GM19452 (cell line): Measurements from ENCODE around the gene IGSF11.

Experiments
- ATAC-seq: cut with Tn5 transposase; IDR thresholded peaks from one replicate; pipeline ENCODE4 v1.9.1; 2021; ENCODE audit not compliant: unreplicated experiment

Gene IGSF11

GRCh38 chr3:118951089-118951488 is 83.6 kb downstream of the IGSF11 start:
- ATAC-seq = no peak

GRCh38 chr3:118949113-118949760 is 85.4 kb downstream of the IGSF11 start:
- no peak for ATAC-seq

- no peak for ATAC-seq
Measured at GRCh38 chr3:118948146-118948545, 86.5 kb downstream of the IGSF11 start.

GRCh38 chr3:118946449-118946848 is 88.2 kb downstream of the IGSF11 start:
- ATAC-seq = no peak

GRCh38 chr3:118945834-118946233 is 88.8 kb downstream of the IGSF11 start:
- no peak for ATAC-seq

- no peak for ATAC-seq
Measured at GRCh38 chr3:118943597-118943996, 91.0 kb downstream of the IGSF11 start.

- ATAC-seq = no peak
Measured at GRCh38 chr3:118942671-118943070, 92.0 kb downstream of the IGSF11 start.

- ATAC-seq = no peak
Measured at GRCh38 chr3:118942195-118942594, 92.5 kb downstream of the IGSF11 start.

GRCh38 chr3:118941236-118941635 is 93.4 kb downstream of the IGSF11 start:
- ATAC-seq = no peak

- ATAC-seq = no peak
Measured at GRCh38 chr3:118938183-118938961, 96.3 kb downstream of the IGSF11 start.

- no peak for ATAC-seq
Measured at GRCh38 chr3:118936811-118937210, 97.8 kb downstream of the IGSF11 start.

GRCh38 chr3:118932822-118933558 is 101.7 kb downstream of the IGSF11 start:
- ATAC-seq = no peak

GRCh38 chr3:118931996-118932395 is 102.7 kb downstream of the IGSF11 start:
- ATAC-seq = no peak

GRCh38 chr3:118927449-118927848 is 107.2 kb downstream of the IGSF11 start:
- no peak for ATAC-seq

- no peak for ATAC-seq
Measured at GRCh38 chr3:118912188-118912587, 122.5 kb downstream of the IGSF11 start.

GRCh38 chr3:118910332-118910731 is 124.3 kb downstream of the IGSF11 start:
- no peak for ATAC-seq

- no peak for ATAC-seq
Measured at GRCh38 chr3:118909763-118910162, 124.9 kb downstream of the IGSF11 start.

GRCh38 chr3:118907909-118908308 is 126.7 kb downstream of the IGSF11 start:
- no peak for ATAC-seq

GRCh38 chr3:118900737-118901525 is 133.7 kb downstream of the IGSF11 start:
- no peak for ATAC-seq

- ATAC-seq = no peak
Measured at GRCh38 chr3:118890206-118890605, 144.4 kb downstream of the IGSF11 start.

- ATAC-seq = no peak
Measured at GRCh38 chr3:118889691-118890090, 145.0 kb downstream of the IGSF11 start.
